Activated naive CD8-positive, alpha-beta T cell treated with anti-CD3 and anti-CD28 coated beads for 36 hours (primary cell): ENCODE data around the gene BCR. TPM values are rescaled to one million over a fixed set of nuclear protein-coding genes. Genes with fewer than 3 reads are reported as not detected.

ENCODE experiments used
- DNase-seq: peaks from one replicate; pipeline ENCODE4 v3.0.0; 2021
- H3K27ac Mint-ChIP-seq: one replicate; pipeline ENCODE4 v1.8.0; 2022; ENCODE audit warnings: mild to moderate bottlenecking, moderate library complexity, mixed read lengths
- H3K27me3 Mint-ChIP-seq: one replicate; pipeline ENCODE4 v1.8.0; 2022; ENCODE audit warnings: mild to moderate bottlenecking, mixed read lengths
- H3K36me3 Mint-ChIP-seq: one replicate; pipeline ENCODE4 v1.8.0; 2021; ENCODE audit warnings: mild to moderate bottlenecking, mixed read lengths
- H3K4me1 Mint-ChIP-seq: one replicate; pipeline ENCODE4 v1.8.0; 2021; ENCODE audit warnings: mixed read lengths
- H3K4me3 Mint-ChIP-seq: one replicate; pipeline ENCODE4 v1.8.0; 2022; ENCODE audit warnings: mild to moderate bottlenecking, moderate library complexity, mixed read lengths
- H3K9me3 Mint-ChIP-seq: one replicate; pipeline ENCODE4 v1.8.0; 2022; ENCODE audit warnings: mixed read lengths
- total RNA-seq, 2 experiments: library from RNA; stranded (reverse); gene quantifications; one replicate each; pipeline ENCODE4 v1.2.3, GENCODE V29; 2021

Gene BCR
- total RNA-seq, 2 experiments from 2014 or later, result 28.3 to 32.0 TPM

GRCh38 chr22:23264610-23265367, 84.5 kb downstream of the BCR start:
- H3K9me3 Mint-ChIP-seq, result no peaks in the 10 kb centered on the region
- no peaks in the 10 kb centered on the region for H3K27me3 Mint-ChIP-seq
- no peaks in the 10 kb centered on the region for H3K4me1 Mint-ChIP-seq
- no peak overlapping the region for H3K4me3 Mint-ChIP-seq
- H3K36me3 Mint-ChIP-seq, result peaks cover 1% of the 10 kb centered on the region
- H3K27ac Mint-ChIP-seq, result no peak overlapping the region
- no peak for DNase-seq

- no peak for DNase-seq
- H3K4me1 Mint-ChIP-seq, result no peaks in the 10 kb centered on the region
- peaks cover 1% of the 10 kb centered on the region for H3K36me3 Mint-ChIP-seq
- no peak overlapping the region for H3K4me3 Mint-ChIP-seq
- H3K9me3 Mint-ChIP-seq, result no peaks in the 10 kb centered on the region
- H3K27me3 Mint-ChIP-seq, result no peaks in the 10 kb centered on the region
- H3K27ac Mint-ChIP-seq, result no peak overlapping the region
Observed at GRCh38 chr22:23265368-23265700, 85.0 kb downstream of the BCR start.

GRCh38 chr22:23266780-23267179, 86.5 kb downstream of the BCR start:
- H3K4me3 Mint-ChIP-seq, result no peak overlapping the region

GRCh38 chr22:23267226-23268043, 87.1 kb downstream of the BCR start:
- H3K36me3 Mint-ChIP-seq, result no peaks in the 10 kb centered on the region
- H3K4me1 Mint-ChIP-seq, result no peaks in the 10 kb centered on the region
- DNase-seq, result no peak
- no peak overlapping the region for H3K4me3 Mint-ChIP-seq
- no peaks in the 10 kb centered on the region for H3K9me3 Mint-ChIP-seq
- no peaks in the 10 kb centered on the region for H3K27me3 Mint-ChIP-seq
- no peak overlapping the region for H3K27ac Mint-ChIP-seq

More at GRCh38 chr22:23266780-23267179, 86.5 kb downstream of the BCR start:
- Mint-ChIP-seq H3K27ac (no peak overlapping the region), H3K36me3 (no peaks in the 10 kb centered on the region), H3K9me3 (no peaks in the 10 kb centered on the region), H3K27me3 (no peaks in the 10 kb centered on the region), H3K4me1 (no peaks in the 10 kb centered on the region)
- no peak for DNase-seq

GRCh38 chr22:23268139-23268712, 87.9 kb downstream of the BCR start:
- Mint-ChIP-seq H3K27ac (no peak overlapping the region), H3K27me3 (no peaks in the 10 kb centered on the region), H3K4me3 (no peak overlapping the region), H3K9me3 (no peaks in the 10 kb centered on the region), H3K4me1 (no peaks in the 10 kb centered on the region), H3K36me3 (no peaks in the 10 kb centered on the region)
- no peak for DNase-seq

- Mint-ChIP-seq H3K27me3 (no peaks in the 10 kb centered on the region), H3K4me1 (no peaks in the 10 kb centered on the region), H3K9me3 (no peaks in the 10 kb centered on the region), H3K27ac (no peak overlapping the region), H3K36me3 (no peaks in the 10 kb centered on the region), H3K4me3 (no peak overlapping the region)
- DNase-seq, result no peak
Observed at GRCh38 chr22:23268877-23269276, 88.6 kb downstream of the BCR start.

- Mint-ChIP-seq H3K27me3 (no peaks in the 10 kb centered on the region), H3K4me1 (no peaks in the 10 kb centered on the region), H3K9me3 (no peaks in the 10 kb centered on the region), H3K36me3 (no peaks in the 10 kb centered on the region), H3K27ac (no peak overlapping the region), H3K4me3 (no peak overlapping the region)
- no peak for DNase-seq
Observed at GRCh38 chr22:23269441-23270211, 89.3 kb downstream of the BCR start.

GRCh38 chr22:23270212-23270733, 90.0 kb downstream of the BCR start:
- H3K36me3 Mint-ChIP-seq, result no peaks in the 10 kb centered on the region
- no peaks in the 10 kb centered on the region for H3K27me3 Mint-ChIP-seq
- no peak for DNase-seq
- H3K27ac Mint-ChIP-seq, result no peak overlapping the region
- H3K4me1 Mint-ChIP-seq, result no peaks in the 10 kb centered on the region
- H3K4me3 Mint-ChIP-seq, result no peak overlapping the region
- H3K9me3 Mint-ChIP-seq, result no peaks in the 10 kb centered on the region

- Mint-ChIP-seq H3K9me3 (no peaks in the 10 kb centered on the region), H3K4me1 (no peaks in the 10 kb centered on the region), H3K36me3 (no peaks in the 10 kb centered on the region), H3K27me3 (no peaks in the 10 kb centered on the region), H3K4me3 (no peak overlapping the region), H3K27ac (no peak overlapping the region)
- DNase-seq, result no peak
Observed at GRCh38 chr22:23270798-23271596, 90.7 kb downstream of the BCR start.

- no peak for DNase-seq
- no peak overlapping the region for H3K4me3 Mint-ChIP-seq
- H3K27ac Mint-ChIP-seq, result no peak overlapping the region
- H3K9me3 Mint-ChIP-seq, result no peaks in the 10 kb centered on the region
- H3K27me3 Mint-ChIP-seq, result no peaks in the 10 kb centered on the region
- H3K4me1 Mint-ChIP-seq, result no peaks in the 10 kb centered on the region
- no peaks in the 10 kb centered on the region for H3K36me3 Mint-ChIP-seq
Observed at GRCh38 chr22:23271597-23271908, 91.2 kb downstream of the BCR start.

- Mint-ChIP-seq H3K36me3 (no peaks in the 10 kb centered on the region), H3K27me3 (no peaks in the 10 kb centered on the region), H3K4me1 (no peaks in the 10 kb centered on the region), H3K4me3 (no peak overlapping the region), H3K9me3 (no peaks in the 10 kb centered on the region), H3K27ac (no peak overlapping the region)
- no peak for DNase-seq
Observed at GRCh38 chr22:23272371-23272770, 92.1 kb downstream of the BCR start.

GRCh38 chr22:23272834-23273233, 92.5 kb downstream of the BCR start:
- no peaks in the 10 kb centered on the region for H3K4me1 Mint-ChIP-seq
- H3K27ac Mint-ChIP-seq, result no peak overlapping the region
- H3K27me3 Mint-ChIP-seq, result no peaks in the 10 kb centered on the region
- no peak overlapping the region for H3K4me3 Mint-ChIP-seq
- H3K36me3 Mint-ChIP-seq, result no peaks in the 10 kb centered on the region
- no peaks in the 10 kb centered on the region for H3K9me3 Mint-ChIP-seq
- no peak for DNase-seq

- Mint-ChIP-seq H3K4me3 (no peak overlapping the region), H3K27ac (no peak overlapping the region), H3K27me3 (no peaks in the 10 kb centered on the region), H3K4me1 (no peaks in the 10 kb centered on the region), H3K9me3 (no peaks in the 10 kb centered on the region), H3K36me3 (no peaks in the 10 kb centered on the region)
- no peak for DNase-seq
Observed at GRCh38 chr22:23273445-23274145, 93.3 kb downstream of the BCR start.

GRCh38 chr22:23274146-23274526, 93.8 kb downstream of the BCR start:
- no peak overlapping the region for H3K4me3 Mint-ChIP-seq
- H3K27me3 Mint-ChIP-seq, result no peaks in the 10 kb centered on the region
- H3K9me3 Mint-ChIP-seq, result no peaks in the 10 kb centered on the region
- H3K36me3 Mint-ChIP-seq, result no peaks in the 10 kb centered on the region
- DNase-seq, result no peak
- no peaks in the 10 kb centered on the region for H3K4me1 Mint-ChIP-seq
- H3K27ac Mint-ChIP-seq, result no peak overlapping the region
